OCI-LY3 (cell line): ENCODE data around the gene CNTN5.

Experiments
- CTCF ChIP-seq: fragments of 200-600, 300-600 bp; sonication (generic); IDR thresholded peaks from 2 replicates; pipeline ENCODE4 v1.5.1; 2014; ENCODE audit warnings: antibody characterized with exemption, low read length, low read depth
- EZH2phosphoT487 ChIP-seq: fragments of 200-600 bp; shearing (Covaris generic); IDR thresholded peaks from 2 replicates; pipeline ENCODE4 v1.6.1; 2018; ENCODE audit warnings: antibody characterized with exemption, mixed run types, low read depth

GRCh38 chr11:99554232-99554903, 533.6 kb downstream of the CNTN5 start:
- TF ChIP-seq CTCF: no peak
- TF ChIP-seq EZH2phosphoT487: no peak
